ENCODE results near the gene PCDHGC3. TPM values are rescaled to one million over a fixed set of nuclear protein-coding genes. Genes with fewer than 3 reads are reported as not detected.

PCDHGC3 gene
- polyA plus RNA-seq, 1 of the 3 experiments (the other 2 are of a cell fraction), result 97.0 TPM

- DNase-seq, result no peak
- Histone ChIP-seq H3K9me3 (no peaks in the 10 kb centered on the region), H3K79me2 (ENCODE audit: insufficient read depth) (peaks cover 22% of the 10 kb centered on the region), H2AFZ (ENCODE audit: low read depth) (no peak overlapping the region), H3K27ac (ENCODE audit: low read depth in 2 of 2, low read length in 1 of 2) (peak overlapping the region; percentile 75 to 99), H3K4me3 (ENCODE audit: low read depth in 2 of 2, low read length in 1 of 2) (no peak overlapping the region), H3K4me2 (peak overlapping the region; percentile 73; the same call in 1 of the 2 replicates), H3K36me3 (replicated peaks in 1 of 2; ENCODE audit: control insufficient read depth in 1 of 2, insufficient read depth in 2 of 2, low read length in 1 of 2) (peaks cover 24 to 33% of the 10 kb centered on the region in 2 experiments), H3F3A (replicated peaks; ENCODE audit: insufficient read depth) (peaks cover 58% of the 10 kb centered on the region), H3K9me2 (no peaks in the 10 kb centered on the region), H3K4me1 (ENCODE audit: control insufficient read depth in 1 of 2, insufficient read depth in 2 of 2, low read depth in 1 of 2, low read length in 1 of 2) (peaks cover 41 to 68% of the 10 kb centered on the region in 2 experiments), H3K9ac (peak overlapping the region; percentile 72; the same call in 1 of the 2 replicates), H4K20me1 (ENCODE audit: insufficient read depth) (no peaks in the 10 kb centered on the region), H3K27me3 (ENCODE audit: insufficient read depth) (no peaks in the 10 kb centered on the region)
- ChIA-PET CTCF (interaction anchor here (2.3 to 13.1 kb wide), 6 partner anchors 8 to 105 kb away, joined by 11 to 191 read pairs (median 66); partner anchors contain the start of genes PCDHGB7 and PCDHGC3), POLR2A (no interaction called here)
- WGBS (ENCODE audit: low lambda C conversion rate), result 43% methylated on average over 2 of the region's 2 CpGs
- no peak for TF ChIP-seq IRF3 (IDR thresholded peaks at IDR 0.05; ENCODE audit: low read depth, low read length)
- no peak for TF ChIP-seq GABPA (IDR thresholded peaks at IDR 0.05; ENCODE audit: low read depth)
- no peak for TF ChIP-seq TAF1 (IDR thresholded peaks at IDR 0.05; ENCODE audit: borderline replicate concordance, low read depth, low read length)
- TF ChIP-seq RCOR1 (IDR thresholded peaks at IDR 0.05; ENCODE audit: low read length), result no peak
- no peak for TF ChIP-seq JUND (IDR thresholded peaks at IDR 0.05)
- TF ChIP-seq ELF1 (IDR thresholded peaks at IDR 0.05), result no peak
- no peak for TF ChIP-seq CHD2 (IDR thresholded peaks at IDR 0.05; ENCODE audit: low read length, partially characterized antibody)
- no peak for TF ChIP-seq NFIC (IDR thresholded peaks at IDR 0.05; ENCODE audit: borderline replicate concordance)
- TF ChIP-seq NRF1 (IDR thresholded peaks at IDR 0.05; ENCODE audit: low read depth, low read length), result no peak
- no peak for TF ChIP-seq GATA2 (CRISPR knock-in tag; IDR thresholded peaks at IDR 0.05)
- TF ChIP-seq TCF12 (IDR thresholded peaks at IDR 0.05), result no peak
- TF ChIP-seq ZBTB33 (IDR thresholded peaks at IDR 0.05; ENCODE audit: borderline replicate concordance, low read depth), result no peak
Observed at GRCh38 chr5:141522301-141522700, 46.5 kb downstream of the PCDHGC3 start.

GRCh38 chr5:141523991-141524390, 48.2 kb downstream of the PCDHGC3 start:
- Histone ChIP-seq H4K20me1 (ENCODE audit: insufficient read depth) (no peaks in the 10 kb centered on the region), H3K27me3 (ENCODE audit: insufficient read depth) (no peaks in the 10 kb centered on the region), H3F3A (replicated peaks; ENCODE audit: insufficient read depth) (peaks cover 58% of the 10 kb centered on the region), H3K9me3 (no peaks in the 10 kb centered on the region), H3K9me2 (no peaks in the 10 kb centered on the region), H3K79me2 (ENCODE audit: insufficient read depth) (peaks cover 18% of the 10 kb centered on the region), H3K27ac (ENCODE audit: low read depth in 2 of 2, low read length in 1 of 2) (peak overlapping the region; percentile 99 to 100), H2AFZ (ENCODE audit: low read depth) (no peak overlapping the region), H3K4me1 (ENCODE audit: control insufficient read depth in 1 of 2, insufficient read depth in 2 of 2, low read depth in 1 of 2, low read length in 1 of 2) (peaks cover 32 to 61% of the 10 kb centered on the region in 2 experiments), H3K4me2 (peak overlapping the region; percentile 85), H3K9ac (peak overlapping the region; percentile 36; the same call in 1 of the 2 replicates), H3K36me3 (replicated peaks in 1 of 2; ENCODE audit: control insufficient read depth in 1 of 2, insufficient read depth in 2 of 2, low read length in 1 of 2) (peaks cover 21 to 37% of the 10 kb centered on the region in 2 experiments), H3K4me3 (ENCODE audit: low read depth in 2 of 2, low read length in 1 of 2) (0 out of 4 replicates have a peak overlapping the region, but pooled peaks of 1 of the 2 experiments have one; percentile 52)
- ChIA-PET CTCF (interaction anchor here (0.7 to 13.1 kb wide), 50 partner anchors 10 to 307 kb away, joined by 3 to 191 read pairs (median 4); partner anchors contain the start of genes PCDHB14, PCDHGA10, PCDHGA11 and PCDHGA2), POLR2A (interaction anchor here (0.8 to 1.8 kb wide), 9 partner anchors 9 to 106 kb away, joined by 3 to 7 read pairs (median 6); partner anchors contain the start of genes PCDHGB7, PCDHGC3 and PCDHGC4)
- DNase-seq, result no peak
- WGBS (ENCODE audit: low lambda C conversion rate), result 96% methylated on average over 8 of the region's 8 CpGs
- no peak for TF ChIP-seq ELF1 (IDR thresholded peaks at IDR 0.05)
- TF ChIP-seq MXI1 (IDR thresholded peaks at IDR 0.05; ENCODE audit: low read depth, low read length), result no peak
- no peak for TF ChIP-seq NFIC (IDR thresholded peaks at IDR 0.05; ENCODE audit: borderline replicate concordance)
- no peak for TF ChIP-seq RCOR1 (IDR thresholded peaks at IDR 0.05; ENCODE audit: low read length)
